HG02610 (cell line): ENCODE results near the gene PRND.
"Not testable (repeated sequence)": the region's sequence is repeated elsewhere in the genome, so short reads cannot be mapped to it uniquely, and the experiment has no call there.

Source experiments
- ATAC-seq: cut with Tn5 transposase; IDR thresholded peaks from one replicate; pipeline ENCODE4 v1.9.1; 2021; ENCODE audit warnings: mild to moderate bottlenecking, moderate library complexity; ENCODE audit not compliant: unreplicated experiment

The PRND gene, protein sequence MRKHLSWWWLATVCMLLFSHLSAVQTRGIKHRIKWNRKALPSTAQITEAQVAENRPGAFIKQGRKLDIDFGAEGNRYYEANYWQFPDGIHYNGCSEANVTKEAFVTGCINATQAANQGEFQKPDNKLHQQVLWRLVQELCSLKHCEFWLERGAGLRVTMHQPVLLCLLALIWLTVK

DNA sequence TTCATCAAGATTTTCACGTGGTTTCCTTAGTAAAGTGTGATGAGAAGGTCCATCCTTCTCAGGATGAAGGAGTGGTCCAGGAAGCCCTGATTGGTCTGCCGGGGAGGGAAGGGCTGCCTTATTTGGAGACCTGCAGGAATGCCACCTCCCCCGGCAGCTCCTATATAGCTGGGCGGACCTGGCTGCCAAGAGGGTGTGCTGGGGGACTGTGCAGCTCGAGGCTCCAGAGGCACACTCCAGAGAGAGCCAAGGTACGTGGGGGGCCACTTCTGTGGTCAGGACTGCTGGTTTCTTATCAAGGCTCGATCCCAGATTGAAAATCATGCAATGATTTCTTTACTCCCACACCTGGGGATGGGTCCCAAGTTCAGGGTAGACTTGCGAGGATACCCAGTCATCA lies at the start of gene PRND:
TSS of gene PRND (plus strand) at position 191 of the 400 bp plus-strand sequence. CDS start 2,643 bp downstream, outside the sequence.
- no peak for ATAC-seq

DNA sequence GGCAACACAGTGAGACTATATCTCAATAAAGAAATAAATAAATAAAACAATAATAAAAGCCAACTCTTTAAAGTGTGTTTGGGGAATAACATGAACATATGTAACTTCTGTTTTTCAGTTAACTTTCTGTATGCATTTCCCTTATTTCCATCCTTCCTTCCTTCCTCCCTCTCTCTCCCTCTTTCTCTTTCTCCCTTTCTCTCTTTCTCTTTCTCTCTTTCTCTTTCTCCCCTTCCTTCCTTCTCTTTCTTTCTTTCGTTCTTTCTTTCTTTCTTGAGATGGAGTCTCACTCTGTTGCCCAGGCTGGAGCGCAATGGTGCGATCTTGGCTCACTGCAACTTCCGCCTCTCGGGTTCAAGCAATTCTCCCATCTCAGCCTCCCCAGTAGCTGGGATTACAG lies 48.8 kb upstream of the PRND start:
- no peak for ATAC-seq

DNA sequence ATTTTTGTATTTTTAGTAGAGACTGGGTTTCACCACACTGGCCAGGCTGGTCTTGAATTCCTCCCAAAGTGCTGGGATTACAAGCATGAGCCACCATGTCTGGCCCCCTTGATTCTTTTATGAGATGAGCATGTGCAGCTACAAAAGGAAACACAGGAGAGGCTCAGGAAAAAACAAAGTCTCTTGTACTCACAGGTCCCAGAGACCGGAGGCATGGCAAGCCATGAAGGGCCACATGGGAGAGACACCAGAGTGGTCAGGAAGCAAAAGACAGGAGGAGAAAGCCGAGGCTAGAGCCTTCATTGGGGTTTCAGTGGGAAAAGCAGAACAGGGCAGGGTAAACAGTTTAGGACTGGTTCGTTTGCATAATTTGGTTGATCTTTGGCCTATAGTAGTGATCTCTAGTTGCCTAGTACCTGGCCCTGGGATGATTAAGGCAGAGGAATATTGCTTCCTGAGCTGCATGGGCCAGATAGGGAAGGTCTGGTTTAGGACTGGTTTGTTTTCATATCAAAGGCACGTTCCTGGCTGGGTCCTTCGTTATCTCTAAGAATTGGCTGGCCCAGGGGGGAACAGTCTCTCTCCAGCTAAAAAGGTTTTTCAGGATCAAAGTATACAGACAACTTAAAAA lies 48.2 kb upstream of the PRND start:
- ATAC-seq: no peak

DNA sequence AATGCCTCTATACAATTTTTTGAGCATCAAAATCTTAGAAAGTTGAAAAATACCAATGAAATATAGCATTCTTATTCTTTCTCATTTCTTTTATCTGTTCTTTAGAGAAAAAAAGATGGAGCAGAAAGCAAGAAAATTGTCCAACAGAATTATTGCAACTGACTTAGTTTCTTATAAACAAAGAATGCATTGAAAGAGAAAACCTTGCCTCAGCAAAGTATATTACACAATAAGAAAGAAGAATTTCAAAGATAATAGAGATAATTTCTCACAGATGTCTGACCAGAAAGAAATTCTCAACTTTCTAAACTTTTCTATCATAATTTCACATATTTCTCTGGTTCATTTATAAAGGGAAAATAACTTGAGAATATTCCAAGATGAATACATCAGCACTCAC lies 47.0 kb upstream of the PRND start:
- ATAC-seq: no peak

DNA sequence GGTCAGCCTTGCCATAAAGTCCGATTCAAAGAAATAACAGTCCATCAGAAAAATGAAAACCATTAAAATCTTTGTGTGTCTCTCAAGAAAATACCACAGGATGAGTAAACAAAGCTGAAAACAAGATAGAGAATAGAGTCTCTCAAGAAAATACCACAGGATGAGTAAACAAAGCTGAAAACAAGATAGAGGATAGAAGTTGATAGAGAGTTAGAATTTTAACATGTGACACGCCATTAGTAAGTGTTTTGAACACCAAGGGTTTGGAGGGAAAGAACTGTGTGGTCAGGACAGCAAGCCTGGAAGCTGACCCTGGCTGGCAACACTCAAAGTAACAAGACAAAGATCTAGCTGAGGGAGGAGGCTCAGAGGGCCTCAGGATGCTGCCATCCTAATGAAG lies 43.9 kb upstream of the PRND start:
- no peak for ATAC-seq

DNA sequence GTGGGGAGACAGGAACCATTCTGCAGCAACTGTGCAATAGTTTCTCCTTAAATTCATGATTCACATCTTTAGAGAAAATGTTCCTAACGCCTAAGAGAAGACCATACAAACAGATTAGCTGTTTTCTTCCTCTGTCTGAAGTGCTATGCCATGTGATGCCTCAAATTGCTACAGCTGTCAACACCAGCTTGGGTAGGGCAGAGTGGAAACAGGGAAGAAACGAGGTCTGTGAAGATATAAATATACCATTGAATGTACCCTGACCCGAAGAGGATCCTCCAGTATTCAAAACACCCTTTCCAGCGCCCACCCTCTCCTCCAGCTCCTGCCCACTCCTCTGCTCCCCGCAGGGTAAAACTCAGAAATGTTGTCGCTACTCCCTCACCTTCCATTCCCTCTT lies 40.3 kb upstream of the PRND start:
- no peak for ATAC-seq

DNA sequence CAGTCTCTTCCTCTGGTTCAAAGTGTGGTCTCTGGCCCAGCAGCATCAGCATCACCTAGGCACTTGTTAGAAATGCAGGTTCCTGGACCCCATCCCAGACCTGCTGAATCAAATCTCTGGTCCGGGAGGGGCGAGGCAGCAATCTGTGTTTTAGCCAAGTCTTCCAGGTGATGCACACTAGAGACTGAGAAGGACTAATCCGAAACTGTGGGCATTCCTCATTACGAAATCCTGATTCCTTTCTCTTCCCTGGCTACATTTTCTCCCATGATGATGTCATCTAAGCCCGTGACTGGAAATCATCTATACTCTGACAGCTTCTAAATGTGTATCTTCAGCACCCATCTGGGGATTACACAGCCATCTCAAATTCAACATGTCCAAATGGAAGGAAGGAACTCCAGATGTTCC lies 39.7 kb upstream of the PRND start:
- no peak for ATAC-seq

DNA sequence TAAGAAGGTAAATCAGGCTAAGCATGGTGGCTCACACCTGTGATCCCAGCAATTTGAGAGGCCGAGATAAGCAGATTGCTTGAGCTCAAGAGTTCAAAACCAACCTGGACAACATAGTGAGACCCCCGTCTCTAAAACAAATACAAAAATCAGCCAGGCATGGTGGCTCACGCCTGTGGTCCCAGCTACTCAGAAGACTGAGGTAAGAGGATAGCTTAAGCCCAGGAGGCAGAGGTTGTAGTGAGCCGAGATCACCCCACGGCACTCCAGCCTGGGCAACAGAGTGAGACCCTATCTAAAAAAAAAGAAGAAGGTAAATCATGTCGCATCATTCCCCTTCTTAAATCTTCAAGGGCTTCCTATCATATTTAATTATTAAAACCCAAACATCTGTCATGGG lies 39.0 kb upstream of the PRND start:
- ATAC-seq: no peak

DNA sequence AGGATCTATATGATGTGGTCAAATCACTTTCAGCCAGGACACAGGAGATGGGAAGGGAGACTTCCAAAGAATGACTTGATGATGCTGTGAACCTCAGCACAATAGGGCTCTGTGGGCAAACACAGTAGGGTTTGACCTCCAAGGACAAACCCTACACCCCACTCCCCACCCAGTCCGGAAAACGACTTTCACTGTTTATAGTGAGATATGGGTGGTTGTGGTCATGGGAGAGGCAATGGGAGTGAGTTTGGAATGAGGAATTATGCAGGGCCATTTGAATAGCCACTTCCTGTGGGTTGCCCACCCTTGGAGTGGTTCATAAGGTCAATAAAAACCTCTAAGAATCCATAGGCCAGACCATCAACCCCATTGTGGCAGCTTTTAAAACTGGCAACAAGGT lies 38.4 kb upstream of the PRND start:
- ATAC-seq: no peak

DNA sequence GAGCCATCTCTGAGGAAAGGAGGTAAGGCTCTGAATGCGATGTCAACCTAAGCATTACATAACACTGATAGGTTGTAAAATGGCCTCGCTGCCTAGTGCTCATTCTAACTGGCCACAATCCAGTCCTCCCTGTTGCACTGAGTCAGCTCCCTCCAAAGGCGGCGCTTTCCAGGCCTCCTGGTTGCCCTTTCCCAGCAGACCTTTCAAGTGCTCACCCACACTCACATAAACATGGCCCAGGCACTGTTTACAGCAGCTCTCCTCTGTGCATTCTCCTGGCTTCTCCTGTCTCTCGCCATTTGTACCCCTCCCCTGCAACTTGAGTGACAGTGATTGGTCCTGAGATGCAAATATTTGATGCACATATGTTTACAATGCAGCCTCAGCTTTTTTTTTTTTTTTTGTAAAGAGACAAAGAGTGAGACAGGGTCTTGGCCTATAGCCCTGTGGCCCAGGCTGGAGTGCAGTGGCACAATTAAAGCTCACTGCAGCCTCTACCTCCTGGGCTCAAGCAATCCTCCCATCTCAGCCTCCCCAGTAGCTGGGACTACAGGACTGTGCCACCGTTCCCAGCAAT lies 36.8 kb upstream of the PRND start:
- no peak for ATAC-seq

DNA sequence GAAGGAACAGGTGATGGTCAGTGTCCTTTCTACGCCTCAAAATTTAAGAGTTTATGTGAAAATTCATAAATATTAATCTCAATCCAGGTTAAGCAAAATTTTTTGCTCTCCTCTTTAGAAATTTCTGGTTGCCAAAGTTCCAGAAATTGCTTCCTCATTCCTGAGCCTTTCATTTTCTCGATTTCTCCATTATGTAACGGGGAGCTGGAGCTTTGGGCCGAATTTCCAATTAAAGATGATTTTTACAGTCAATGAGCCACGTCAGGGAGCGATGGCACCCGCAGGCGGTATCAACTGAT lies 35.8 kb upstream of the PRND start:
- no peak for ATAC-seq

DNA sequence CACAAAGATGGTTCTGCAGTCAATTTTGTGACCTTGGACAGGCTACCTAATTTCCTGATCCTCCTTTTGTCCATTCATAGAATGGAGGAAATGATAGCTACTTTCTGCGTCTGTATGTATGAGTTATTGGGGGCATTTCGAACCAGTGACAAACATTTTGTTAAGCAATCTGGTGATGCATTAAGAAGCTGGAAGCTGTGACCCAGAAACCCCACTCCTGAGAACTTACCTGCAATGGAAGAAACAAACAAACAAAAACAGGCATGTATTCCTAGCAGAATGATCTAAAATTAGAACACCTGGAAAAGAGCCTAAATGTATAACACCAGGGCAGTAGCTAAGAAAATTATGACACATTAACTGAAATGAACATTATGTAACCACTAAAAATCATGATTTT lies 33.4 kb upstream of the PRND start:
- ATAC-seq: no peak

DNA sequence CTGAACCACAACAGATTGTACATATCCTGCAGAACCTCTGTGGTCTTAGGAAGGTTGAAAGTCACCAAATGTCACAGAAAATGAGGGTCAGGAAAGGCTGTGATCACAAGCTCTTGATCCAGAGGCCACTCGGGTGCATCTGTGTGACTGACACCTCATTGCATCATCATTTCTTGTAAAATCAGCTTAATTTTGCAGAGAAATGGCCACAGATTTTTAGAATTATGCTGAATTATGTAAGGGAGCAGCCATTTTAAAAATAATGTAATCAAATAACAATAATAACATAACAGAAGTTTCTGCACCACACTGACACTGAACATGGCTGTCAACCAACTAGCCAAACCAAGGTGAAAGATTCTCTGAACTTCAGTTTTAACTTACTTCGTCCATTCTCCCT lies 32.5 kb upstream of the PRND start:
- ATAC-seq: no peak

DNA sequence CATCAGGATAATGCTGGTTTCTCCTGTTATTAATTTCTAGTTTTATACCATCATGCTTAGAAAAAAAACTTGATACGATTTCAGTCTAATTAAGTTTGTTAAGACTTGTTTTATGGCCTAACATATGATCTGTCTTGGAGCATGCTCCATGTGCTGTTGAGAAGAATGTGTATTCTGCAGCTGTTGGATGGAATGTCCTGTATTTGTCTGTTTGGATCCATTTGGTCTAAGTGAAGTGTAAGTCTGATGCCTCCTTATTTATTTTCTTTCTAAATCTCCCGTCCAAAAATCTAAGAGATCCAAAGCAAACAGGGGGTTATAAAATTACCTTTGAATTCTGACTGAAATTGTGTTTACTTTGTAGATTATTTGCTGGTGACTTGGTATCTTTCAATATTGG lies 30.0 kb upstream of the PRND start:
- no peak for ATAC-seq

DNA sequence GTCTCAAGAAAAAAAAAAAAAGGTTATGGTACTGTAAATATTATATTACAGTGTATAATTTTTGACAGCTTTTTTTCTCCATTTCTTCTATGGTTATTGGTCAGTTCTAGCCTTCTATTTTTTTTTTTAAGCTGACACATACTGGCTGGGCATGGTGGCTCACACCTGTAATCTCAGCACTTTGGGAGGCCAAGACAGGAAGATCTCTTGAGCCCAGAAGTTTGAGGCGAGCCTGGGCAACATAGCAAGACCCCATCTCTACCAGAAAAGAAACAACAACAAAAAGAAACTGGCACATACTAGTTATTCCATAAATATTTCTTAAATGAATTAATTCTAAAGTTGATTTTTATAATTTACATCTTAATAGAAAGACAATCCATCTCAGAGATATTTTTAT lies 27.6 kb upstream of the PRND start:
- ATAC-seq: no peak

DNA sequence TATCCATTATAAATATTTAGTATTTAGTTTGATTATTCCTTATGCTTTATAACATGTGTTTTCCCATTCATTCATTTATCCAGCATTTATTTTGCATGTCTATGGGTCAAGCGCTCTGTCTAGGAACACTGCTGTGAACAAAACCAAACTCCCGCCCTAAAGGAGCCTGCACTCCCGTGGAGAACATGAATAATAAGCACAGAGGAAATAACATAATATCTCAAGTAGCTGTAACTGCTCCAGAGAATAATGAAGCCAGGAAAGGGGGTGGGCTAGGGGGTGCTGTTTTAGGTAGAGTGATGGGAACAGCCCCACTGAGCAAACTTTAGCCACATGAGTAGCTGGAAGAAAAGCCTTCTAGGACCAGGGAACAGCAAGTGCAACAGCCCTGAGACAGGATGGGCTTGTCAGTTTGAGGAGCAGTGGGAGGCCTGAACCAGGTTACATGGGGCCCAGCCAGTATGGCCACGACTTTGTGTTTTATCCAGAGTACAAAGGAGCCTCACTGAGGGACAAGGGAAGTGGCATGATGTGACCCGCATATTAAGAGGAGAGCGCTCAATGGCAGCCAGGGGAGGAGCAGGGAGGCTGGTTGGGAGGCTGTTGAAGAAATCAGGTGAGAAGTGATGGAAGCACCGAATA lies 24.4 kb upstream of the PRND start:
- ATAC-seq: no peak

DNA sequence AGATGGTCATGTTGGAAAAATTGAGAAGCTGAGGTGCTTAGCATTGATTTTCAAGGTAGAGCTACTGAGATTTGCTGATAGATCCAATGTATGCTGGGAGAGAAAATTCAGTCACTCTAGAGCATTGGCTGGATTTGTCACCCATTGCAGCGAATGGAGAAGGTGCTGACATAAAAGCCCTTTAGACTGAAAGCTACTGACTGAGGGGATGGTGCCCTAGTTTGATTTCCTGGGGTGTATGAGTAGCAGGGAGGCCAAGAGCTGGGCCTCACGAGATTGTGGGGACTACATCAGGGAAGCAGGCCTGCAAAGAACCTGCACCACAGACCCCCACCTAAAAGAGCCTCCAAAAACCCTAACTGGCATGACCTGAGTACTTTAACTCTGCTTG lies 23.9 kb upstream of the PRND start:
- no peak for ATAC-seq

DNA sequence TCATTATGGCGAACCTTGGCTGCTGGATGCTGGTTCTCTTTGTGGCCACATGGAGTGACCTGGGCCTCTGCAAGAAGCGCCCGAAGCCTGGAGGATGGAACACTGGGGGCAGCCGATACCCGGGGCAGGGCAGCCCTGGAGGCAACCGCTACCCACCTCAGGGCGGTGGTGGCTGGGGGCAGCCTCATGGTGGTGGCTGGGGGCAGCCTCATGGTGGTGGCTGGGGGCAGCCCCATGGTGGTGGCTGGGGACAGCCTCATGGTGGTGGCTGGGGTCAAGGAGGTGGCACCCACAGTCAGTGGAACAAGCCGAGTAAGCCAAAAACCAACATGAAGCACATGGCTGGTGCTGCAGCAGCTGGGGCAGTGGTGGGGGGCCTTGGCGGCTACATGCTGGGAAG lies 22.5 kb upstream of the PRND start:
- no peak for ATAC-seq

DNA sequence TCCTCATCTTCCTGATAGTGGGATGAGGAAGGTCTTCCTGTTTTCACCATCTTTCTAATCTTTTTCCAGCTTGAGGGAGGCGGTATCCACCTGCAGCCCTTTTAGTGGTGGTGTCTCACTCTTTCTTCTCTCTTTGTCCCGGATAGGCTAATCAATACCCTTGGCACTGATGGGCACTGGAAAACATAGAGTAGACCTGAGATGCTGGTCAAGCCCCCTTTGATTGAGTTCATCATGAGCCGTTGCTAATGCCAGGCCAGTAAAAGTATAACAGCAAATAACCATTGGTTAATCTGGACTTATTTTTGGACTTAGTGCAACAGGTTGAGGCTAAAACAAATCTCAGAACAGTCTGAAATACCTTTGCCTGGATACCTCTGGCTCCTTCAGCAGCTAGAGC lies 21.8 kb upstream of the PRND start:
- no peak for ATAC-seq

DNA sequence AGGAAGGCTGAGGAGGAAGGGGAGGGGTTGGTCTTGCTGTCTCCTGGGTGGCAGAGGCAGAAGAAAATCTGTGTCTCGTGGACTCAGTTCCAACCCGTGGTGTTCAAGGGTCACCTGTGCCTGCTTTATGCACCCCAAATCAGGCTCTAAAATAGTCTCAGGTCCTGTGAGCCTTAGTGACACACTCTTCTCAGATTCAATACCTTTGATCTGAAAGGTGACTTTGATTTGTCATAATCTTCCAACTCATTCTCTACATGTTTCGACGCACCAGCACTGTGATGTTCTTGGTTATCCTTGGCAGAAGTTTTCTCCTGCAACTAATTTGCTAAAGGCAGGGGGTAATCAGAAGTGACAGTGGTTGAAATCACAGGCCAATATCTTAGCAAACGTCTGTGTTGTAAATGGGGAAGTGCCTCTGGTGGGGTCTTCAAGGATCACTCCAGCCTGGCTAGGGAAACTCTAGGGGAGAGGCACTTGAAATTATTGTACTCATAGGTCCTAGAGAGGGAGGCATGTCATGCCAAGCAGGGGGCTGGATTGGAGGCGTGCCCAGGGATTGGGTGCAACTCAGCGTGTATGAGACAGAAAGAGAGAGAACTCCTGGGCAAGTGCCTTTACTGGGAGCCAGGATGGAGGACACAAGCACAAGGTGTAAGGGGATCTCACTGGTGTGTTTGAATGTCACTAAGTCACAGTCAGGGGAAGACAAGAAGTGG lies 19.0 kb upstream of the PRND start:
- ATAC-seq: no peak

DNA sequence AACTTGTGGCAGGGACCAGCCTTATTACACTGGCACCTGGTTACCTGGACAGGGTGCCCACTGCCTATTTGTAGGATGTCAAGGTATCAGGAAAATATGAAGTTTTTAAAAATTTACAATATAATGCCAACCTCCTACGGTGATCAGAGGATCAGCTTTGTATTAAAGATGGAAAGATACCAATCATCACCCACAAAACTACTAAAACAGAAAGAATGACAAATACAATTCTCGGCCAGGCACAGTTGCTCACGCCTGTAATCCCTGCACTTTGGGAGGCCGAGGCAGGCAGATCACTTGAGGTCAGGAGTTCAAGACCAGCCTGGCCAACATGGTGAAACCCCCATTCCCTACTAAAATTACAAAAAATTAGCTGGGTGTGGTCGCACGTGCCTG lies 18.4 kb upstream of the PRND start:
- no peak for ATAC-seq

DNA sequence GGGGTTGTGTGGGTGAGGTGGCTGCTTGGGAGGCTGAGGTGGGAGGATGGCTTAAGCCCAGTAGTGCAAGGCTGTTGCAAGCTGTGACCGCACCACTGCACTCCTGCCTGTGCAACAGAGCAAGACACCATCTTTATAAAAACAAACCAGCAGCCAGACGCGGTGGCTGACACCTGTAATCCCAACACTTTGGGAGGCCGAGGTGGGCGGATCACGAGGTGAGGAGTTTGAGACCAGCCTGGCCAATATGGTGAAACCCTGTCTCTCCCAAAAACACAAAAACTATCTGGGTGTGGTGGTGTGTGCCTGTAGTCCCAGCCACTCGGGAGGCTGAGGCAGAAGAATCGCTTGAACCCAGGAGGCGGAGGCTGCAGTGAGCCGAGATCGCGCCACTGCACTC lies 14.8 kb upstream of the PRND start:
- ATAC-seq: not testable (repeated sequence)
